Measurements from ENCODE around the gene SLC66A2. TPM values are rescaled to one million over a fixed set of nuclear protein-coding genes. Genes with fewer than 3 reads are reported as not detected.
"Not testable (repeated sequence)": the region's sequence is repeated elsewhere in the genome, so short reads cannot be mapped to it uniquely, and the experiment has no call there.

SLC66A2 gene
- total RNA-seq, 1 donor from 2014 or later = 35.1 TPM

GRCh38 chr18:79883461-79884293 is 67.8 kb downstream of the SLC66A2 start:
- peak; percentile 80 for DNase-seq (ENCODE audit: extremely low spot score, unreplicated experiment)
- TF ChIP-seq, protein P1, sequence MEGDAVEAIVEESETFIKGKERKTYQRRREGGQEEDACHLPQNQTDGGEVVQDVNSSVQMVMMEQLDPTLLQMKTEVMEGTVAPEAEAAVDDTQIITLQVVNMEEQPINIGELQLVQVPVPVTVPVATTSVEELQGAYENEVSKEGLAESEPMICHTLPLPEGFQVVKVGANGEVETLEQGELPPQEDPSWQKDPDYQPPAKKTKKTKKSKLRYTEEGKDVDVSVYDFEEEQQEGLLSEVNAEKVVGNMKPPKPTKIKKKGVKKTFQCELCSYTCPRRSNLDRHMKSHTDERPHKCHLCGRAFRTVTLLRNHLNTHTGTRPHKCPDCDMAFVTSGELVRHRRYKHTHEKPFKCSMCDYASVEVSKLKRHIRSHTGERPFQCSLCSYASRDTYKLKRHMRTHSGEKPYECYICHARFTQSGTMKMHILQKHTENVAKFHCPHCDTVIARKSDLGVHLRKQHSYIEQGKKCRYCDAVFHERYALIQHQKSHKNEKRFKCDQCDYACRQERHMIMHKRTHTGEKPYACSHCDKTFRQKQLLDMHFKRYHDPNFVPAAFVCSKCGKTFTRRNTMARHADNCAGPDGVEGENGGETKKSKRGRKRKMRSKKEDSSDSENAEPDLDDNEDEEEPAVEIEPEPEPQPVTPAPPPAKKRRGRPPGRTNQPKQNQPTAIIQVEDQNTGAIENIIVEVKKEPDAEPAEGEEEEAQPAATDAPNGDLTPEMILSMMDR (IDR thresholded peaks at IDR 0.05) = no peak
- Mint-ChIP-seq H3K27me3 (ENCODE audit: unreplicated experiment) (no peaks in the 10 kb centered on the region), H3K9me3 (ENCODE audit: unreplicated experiment) (peaks cover 23% of the 10 kb centered on the region), H3K36me3 (ENCODE audit: unreplicated experiment) (no peaks in the 10 kb centered on the region), H3K4me3 (ENCODE audit: unreplicated experiment) (no peak overlapping the region), H3K4me1 (ENCODE audit: unreplicated experiment) (no peaks in the 10 kb centered on the region), H3K27ac (ENCODE audit: unreplicated experiment) (no peak overlapping the region)

- Mint-ChIP-seq H3K4me1 (ENCODE audit: unreplicated experiment) (no peaks in the 10 kb centered on the region), H3K9me3 (ENCODE audit: unreplicated experiment) (peaks cover 23% of the 10 kb centered on the region), H3K4me3 (ENCODE audit: unreplicated experiment) (no peak overlapping the region), H3K36me3 (ENCODE audit: unreplicated experiment) (no peaks in the 10 kb centered on the region), H3K27me3 (ENCODE audit: unreplicated experiment) (no peaks in the 10 kb centered on the region), H3K27ac (ENCODE audit: unreplicated experiment) (no peak overlapping the region)
- DNase-seq (ENCODE audit: extremely low spot score, unreplicated experiment) = peak; percentile 84
- TF ChIP-seq, protein P1 (IDR thresholded peaks at IDR 0.05) = no peak
Observed at GRCh38 chr18:79882522-79883241, 68.8 kb downstream of the SLC66A2 start.

DNA sequence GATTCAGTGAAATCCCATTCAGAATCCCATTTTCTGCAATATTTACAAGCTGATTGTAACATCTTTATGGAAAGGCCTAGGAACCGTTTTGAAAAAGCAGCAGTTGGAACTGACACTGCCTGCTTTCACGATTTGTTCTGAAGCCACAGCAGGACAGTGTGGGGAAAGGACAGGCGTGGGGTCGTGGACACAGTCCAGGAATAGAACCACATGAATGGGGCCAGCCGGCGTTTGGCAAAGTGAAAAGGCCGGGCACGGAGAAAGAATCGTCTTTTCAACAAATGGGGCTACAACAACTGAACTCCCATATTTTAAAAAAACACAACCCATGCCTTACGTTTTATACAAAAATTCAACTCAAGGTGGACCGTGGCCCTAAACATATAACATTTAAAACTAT is 69.8 kb downstream of the SLC66A2 start:
- Mint-ChIP-seq H3K36me3 (ENCODE audit: unreplicated experiment) (no peaks in the 10 kb centered on the region), H3K9me3 (ENCODE audit: unreplicated experiment) (peaks cover 23% of the 10 kb centered on the region), H3K4me3 (ENCODE audit: unreplicated experiment) (no peak overlapping the region), H3K27me3 (ENCODE audit: unreplicated experiment) (no peaks in the 10 kb centered on the region), H3K27ac (ENCODE audit: unreplicated experiment) (no peak overlapping the region), H3K4me1 (ENCODE audit: unreplicated experiment) (no peaks in the 10 kb centered on the region)
- DNase-seq (ENCODE audit: extremely low spot score, unreplicated experiment) = no peak
- TF ChIP-seq, protein P1 (IDR thresholded peaks at IDR 0.05) = no peak

DNA sequence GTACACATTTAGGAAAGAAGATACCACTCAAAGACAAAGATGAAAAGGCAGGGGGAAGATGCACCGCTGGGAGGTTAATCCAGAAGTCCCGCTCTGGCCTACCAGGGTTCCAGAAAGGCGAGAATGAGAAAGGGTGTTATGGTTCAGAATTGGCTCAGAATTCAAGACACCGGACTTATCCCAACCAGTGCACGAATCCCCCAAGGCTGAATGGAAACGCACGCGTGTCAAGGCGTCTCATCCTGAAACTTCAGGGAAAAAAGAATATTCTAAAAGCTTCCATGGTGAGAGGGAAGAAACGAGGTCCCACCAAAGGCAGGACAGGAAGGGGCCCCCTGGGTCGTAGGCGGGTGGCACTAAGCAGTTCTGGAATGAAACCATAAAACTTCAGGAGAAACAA is 71.9 kb downstream of the SLC66A2 start:
- H3K27ac Mint-ChIP-seq (ENCODE audit: unreplicated experiment) = no peak overlapping the region
- H3K9me3 Mint-ChIP-seq (ENCODE audit: unreplicated experiment) = peaks cover 23% of the 10 kb centered on the region
- no peaks in the 10 kb centered on the region for H3K27me3 Mint-ChIP-seq (ENCODE audit: unreplicated experiment)
- no peak overlapping the region for H3K4me3 Mint-ChIP-seq (ENCODE audit: unreplicated experiment)
- no peaks in the 10 kb centered on the region for H3K36me3 Mint-ChIP-seq (ENCODE audit: unreplicated experiment)
- TF ChIP-seq, protein P1 (IDR thresholded peaks at IDR 0.05) = no peak
- H3K4me1 Mint-ChIP-seq (ENCODE audit: unreplicated experiment) = no peaks in the 10 kb centered on the region
- no peak for DNase-seq (ENCODE audit: extremely low spot score, unreplicated experiment)

DNA sequence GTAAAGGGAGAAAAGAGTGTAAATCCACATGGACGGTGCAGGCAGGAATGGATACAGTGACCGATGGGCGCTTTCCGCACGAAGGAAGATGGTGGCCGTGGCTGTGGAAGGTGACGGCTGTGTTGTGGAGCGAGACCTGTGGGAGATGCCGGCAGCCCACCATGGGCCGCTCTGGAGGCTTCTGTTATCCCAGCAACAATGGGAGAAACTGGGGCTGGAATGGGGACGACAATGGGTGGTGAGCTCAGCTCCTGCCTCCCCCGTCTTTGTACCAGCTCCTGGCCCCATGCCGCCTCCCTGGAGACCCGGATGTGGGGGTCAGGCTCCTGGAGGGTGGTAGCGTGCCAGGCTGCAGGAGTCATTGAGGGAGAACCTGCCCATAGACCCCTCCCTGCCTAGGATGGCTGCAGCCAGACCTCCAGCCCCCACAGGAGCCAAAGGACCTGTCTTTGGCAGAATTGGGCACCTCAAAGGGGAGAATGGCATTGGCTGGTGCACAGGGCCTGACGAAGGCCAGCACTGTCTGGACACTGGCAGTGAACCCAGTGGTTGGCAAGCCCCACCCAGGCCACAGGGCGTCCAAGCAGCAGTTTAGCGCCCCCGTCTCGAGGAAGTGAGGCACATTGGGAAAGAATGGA is 72.6 kb downstream of the SLC66A2 start:
- no peak overlapping the region for H3K4me3 Mint-ChIP-seq (ENCODE audit: unreplicated experiment)
- no peaks in the 10 kb centered on the region for H3K36me3 Mint-ChIP-seq (ENCODE audit: unreplicated experiment)
- peak; percentile 79 for DNase-seq (ENCODE audit: extremely low spot score, unreplicated experiment)
- no peak overlapping the region for H3K27ac Mint-ChIP-seq (ENCODE audit: unreplicated experiment)
- H3K27me3 Mint-ChIP-seq (ENCODE audit: unreplicated experiment) = no peaks in the 10 kb centered on the region
- no peaks in the 10 kb centered on the region for H3K4me1 Mint-ChIP-seq (ENCODE audit: unreplicated experiment)
- peaks cover 23% of the 10 kb centered on the region for H3K9me3 Mint-ChIP-seq (ENCODE audit: unreplicated experiment)
- TF ChIP-seq, protein P1 (IDR thresholded peaks at IDR 0.05) = no peak

GRCh38 chr18:79878246-79878645 is 73.2 kb downstream of the SLC66A2 start:
- H3K27me3 Mint-ChIP-seq (ENCODE audit: unreplicated experiment); H3K27ac Mint-ChIP-seq (ENCODE audit: unreplicated experiment); H3K4me1 Mint-ChIP-seq (ENCODE audit: unreplicated experiment); H3K36me3 Mint-ChIP-seq (ENCODE audit: unreplicated experiment); H3K4me3 Mint-ChIP-seq (ENCODE audit: unreplicated experiment); DNase-seq (ENCODE audit: extremely low spot score, unreplicated experiment): not testable (repeated sequence)
- peaks cover 23% of the 10 kb centered on the region for H3K9me3 Mint-ChIP-seq (ENCODE audit: unreplicated experiment)
